HEK293 (cell line): ENCODE results near the gene TBL1X.

Experiments
- CTCF ChIA-PET: fragments of 350-600 bp; formaldehyde crosslinking; extraction: SDS; loops from one replicate; lab custom pipeline; 2021; ENCODE audit warnings: antibody characterized with exemption; lab: Yijun Ruan, JAX
- POLR2A ChIA-PET: fragments of 300-600 bp; formaldehyde crosslinking; extraction: SDS; loops from one replicate; lab custom pipeline; 2020; ENCODE audit warnings: antibody characterized with exemption, inconsistent platforms; lab: Yijun Ruan, JAX
- H3K27ac ChIP-seq: fragments of 200-500 bp; sonication (Bioruptor generic); 2 replicates; pipeline ENCODE4 v1.5.1; 2014; ENCODE audit warnings: low read depth, low read length, control low read depth, inconsistent platforms; ENCODE audit errors: extremely low read depth
- H3K36me3 ChIP-seq, 2 experiments: fragments of 200-500 bp in 1 of 2; sonication (Bioruptor generic) in 1 of 2; 1 replicate in 1 of 2; 2 replicates in 1 of 2; pipeline ENCODE4 v1.5.1; 2014 to 2017; ENCODE audit warnings: inconsistent platforms in 2 of 2, low read length in 2 of 2; ENCODE audit not compliant: control insufficient read depth in 2 of 2, insufficient read depth in 1 of 2
- H3K4me1 ChIP-seq: fragments of 200-500 bp; sonication (Bioruptor generic); 2 replicates; pipeline ENCODE4 v1.5.1; 2014; ENCODE audit warnings: mild to moderate bottlenecking, low read length, inconsistent platforms; ENCODE audit not compliant: control insufficient read depth, insufficient read depth
- H3K4me3 ChIP-seq: 2 replicates; pipeline ENCODE4 v1.5.1; 2011; ENCODE audit warnings: low read depth, mild to moderate bottlenecking, control low read depth, low read length, moderate library complexity
- H3K9me3 ChIP-seq: fragments of 200-500 bp; sonication (Bioruptor generic); 2 replicates; pipeline ENCODE4 v1.5.1; 2014; ENCODE audit warnings: low read depth, low read length, inconsistent platforms; ENCODE audit not compliant: control insufficient read depth, insufficient read depth
- HOXC10 ChIP-seq: sonication (generic); formaldehyde crosslinking; IDR thresholded peaks from 2 replicates; pipeline ENCODE4 v1.8.1; 2023; ENCODE audit warnings: mild to moderate bottlenecking, missing genetic modification reagents
- KLF7 ChIP-seq: fragments of 450-650 bp; formaldehyde crosslinking; IDR thresholded peaks from 2 replicates; pipeline ENCODE4 v1.5.1; 2016; ENCODE audit warnings: missing biosample characterization, missing genetic modification characterization, borderline replicate concordance
- PRDM10 ChIP-seq: fragments of 450-650 bp; formaldehyde crosslinking; IDR thresholded peaks from 2 replicates; pipeline ENCODE4 v1.5.1; 2016; ENCODE audit warnings: missing biosample characterization, missing genetic modification characterization
- ZFP3 ChIP-seq: fragments of 450-650 bp; formaldehyde crosslinking; IDR thresholded peaks from 2 replicates; pipeline ENCODE4 v1.5.1; 2016; ENCODE audit warnings: low read depth, missing biosample characterization, missing genetic modification characterization
- ZNF132 ChIP-seq: fragments of 450-650 bp; formaldehyde crosslinking; IDR thresholded peaks from 2 replicates; pipeline ENCODE4 v1.5.1; 2017; ENCODE audit warnings: missing biosample characterization, missing genetic modification characterization, borderline replicate concordance
- ZNF157 ChIP-seq: fragments of 450-650 bp; formaldehyde crosslinking; IDR thresholded peaks from 2 replicates; pipeline ENCODE4 v1.5.1; 2016; ENCODE audit warnings: missing biosample characterization, missing genetic modification characterization
- ZNF16 ChIP-seq: fragments of 450-650 bp; formaldehyde crosslinking; IDR thresholded peaks from 2 replicates; pipeline ENCODE4 v1.5.1; 2016; ENCODE audit warnings: low read depth, missing biosample characterization, missing genetic modification characterization
- ZNF23 ChIP-seq: fragments of 450-650 bp; formaldehyde crosslinking; IDR thresholded peaks from 2 replicates; pipeline ENCODE4 v1.5.1; 2016; ENCODE audit warnings: missing biosample characterization, missing genetic modification characterization, borderline replicate concordance
- ZNF510 ChIP-seq: fragments of 450-650 bp; formaldehyde crosslinking; IDR thresholded peaks from 2 replicates; pipeline ENCODE4 v1.5.1; 2018; ENCODE audit warnings: mild to moderate bottlenecking, missing genetic modification characterization, missing biosample characterization; ENCODE audit not compliant: insufficient replicate concordance
- ZNF549 ChIP-seq: fragments of 450-650 bp; IDR thresholded peaks from 2 replicates; pipeline ENCODE4 v1.5.1; 2018; ENCODE audit warnings: missing biosample characterization, missing genetic modification characterization, mild to moderate bottlenecking, inconsistent platforms, moderate library complexity
- ZNF580 ChIP-seq: fragments of 450-650 bp; formaldehyde crosslinking; IDR thresholded peaks from 2 replicates; pipeline ENCODE4 v1.5.1; 2016; ENCODE audit warnings: missing biosample characterization, missing genetic modification characterization
- ZNF600 ChIP-seq: fragments of 450-650 bp; formaldehyde crosslinking; IDR thresholded peaks from 2 replicates; pipeline ENCODE4 v1.5.1; 2016; ENCODE audit warnings: missing biosample characterization, missing genetic modification characterization
- ZNF664 ChIP-seq: fragments of 450-650 bp; formaldehyde crosslinking; IDR thresholded peaks from 2 replicates; pipeline ENCODE4 v1.5.1; 2016; ENCODE audit warnings: missing biosample characterization, missing genetic modification characterization
- ZNF692 ChIP-seq: fragments of 450-650 bp; formaldehyde crosslinking; IDR thresholded peaks from 2 replicates; pipeline ENCODE4 v1.5.1; 2016; ENCODE audit warnings: missing biosample characterization, missing genetic modification characterization
- ZNF837 ChIP-seq: fragments of 450-650 bp; formaldehyde crosslinking; IDR thresholded peaks from 2 replicates; pipeline ENCODE4 v1.5.1; 2016; ENCODE audit warnings: missing biosample characterization, missing genetic modification characterization

Gene TBL1X

GRCh38 chrX:9605484-9605883 lies 140.6 kb downstream of the TBL1X start:
- H3K9me3 ChIP-seq: no peaks in the 10 kb centered on the region
- CTCF ChIA-PET: interaction anchor here (0.6 kb wide), 1 partner anchor 788 kb away, joined by 3 read pairs; no protein-coding TSS in a partner anchor
- TF ChIP-seq ZNF600 (tag by site-specific recombination): no peak
- TF ChIP-seq HOXC10 (CRISPR knock-in tag): no peak
- no peak for TF ChIP-seq ZNF692 (tag by site-specific recombination)
- TF ChIP-seq, all 188 proteins: peak for 0
- Histone ChIP-seq H3K4me1 (no peaks in the 10 kb centered on the region), H3K4me3 (no peak overlapping the region), H3K36me3 (no peaks in the 10 kb centered on the region), H3K27ac (no peak overlapping the region)
- POLR2A ChIA-PET: no interaction called here

- ChIA-PET CTCF (no interaction called here), POLR2A (no interaction called here)
- no peaks in the 10 kb centered on the region for H3K36me3 ChIP-seq
- H3K9me3 ChIP-seq: no peaks in the 10 kb centered on the region
- no peak overlapping the region for H3K27ac ChIP-seq
- H3K4me3 ChIP-seq: no peak overlapping the region
- H3K4me1 ChIP-seq: no peaks in the 10 kb centered on the region
- TF ChIP-seq ZNF664 (tag by site-specific recombination) (no peak), ZFP3 (no peak), ZNF16 (tag by site-specific recombination) (no peak), KLF7 (tag by site-specific recombination) (no peak), ZNF157 (no peak), ZNF23 (no peak), ZNF549 (tag by site-specific recombination) (no peak), PRDM10 (no peak), ZNF132 (tag by site-specific recombination) (no peak), ZNF580 (tag by site-specific recombination) (no peak)
These were observed 142.1 kb downstream of the TBL1X start for GRCh38 chrX:9606971-9607370.

GRCh38 chrX:9609499-9609898 lies 144.6 kb downstream of the TBL1X start:
- H3K9me3 ChIP-seq: no peaks in the 10 kb centered on the region
- TF ChIP-seq ZNF837 (tag by site-specific recombination) (no peak), ZNF510 (no peak)
- H3K4me3 ChIP-seq: no peak overlapping the region
- H3K36me3 ChIP-seq: no peaks in the 10 kb centered on the region
- H3K4me1 ChIP-seq: no peaks in the 10 kb centered on the region
- CTCF ChIA-PET: interaction anchor here (0.7 kb wide), 1 partner anchor 510 kb away, joined by 3 read pairs; no protein-coding TSS in a partner anchor
- POLR2A ChIA-PET: no interaction called here
- H3K27ac ChIP-seq: no peak overlapping the region
